ENCODE measurements around the gene SLC26A4. TPM values are rescaled to one million over a fixed set of nuclear protein-coding genes. Genes with fewer than 3 reads are reported as not detected.

SLC26A4 gene
- total RNA-seq, 1 experiment from 2014 or later, result 0.22 TPM

GRCh38 chr7:107686816-107687387 is 26.3 kb downstream of the SLC26A4 start (continued):
- TF ChIP-seq FOXP4 (CRISPR knock-in tag; IDR thresholded peaks at IDR 0.05), result no peak
- no peak for TF ChIP-seq PREB (CRISPR knock-in tag; IDR thresholded peaks at IDR 0.05; ENCODE audit: borderline replicate concordance)
- no peak for TF ChIP-seq ATF3 (CRISPR knock-in tag; conservative IDR thresholded peaks at IDR 0.05)
- TF ChIP-seq NR3C1 (CRISPR knock-in tag; conservative IDR thresholded peaks at IDR 0.05; ENCODE audit: low read depth), result no peak
- TF ChIP-seq AR (CRISPR knock-in tag; IDR thresholded peaks at IDR 0.05), result no peak
- TF ChIP-seq RELA (CRISPR knock-in tag; IDR thresholded peaks at IDR 0.05; ENCODE audit: borderline replicate concordance), result no peak
- TF ChIP-seq SP1 (CRISPR knock-in tag; conservative IDR thresholded peaks at IDR 0.05), result no peak
- TF ChIP-seq ZNF425 (CRISPR knock-in tag; conservative IDR thresholded peaks at IDR 0.05), result no peak
- TF ChIP-seq ZNF121 (CRISPR knock-in tag; IDR thresholded peaks at IDR 0.05), result no peak
- no peak for TF ChIP-seq MYBL2 (CRISPR knock-in tag; IDR thresholded peaks at IDR 0.05)
- TF ChIP-seq MXD4 (CRISPR knock-in tag; IDR thresholded peaks at IDR 0.05; ENCODE audit: borderline replicate concordance), result no peak

- H3K27ac Mint-ChIP-seq, result no peak overlapping the region
- H3K27me3 Mint-ChIP-seq (ENCODE audit: low read depth), result no peaks in the 10 kb centered on the region
- H3K9me3 Mint-ChIP-seq, result no peaks in the 10 kb centered on the region
- no peaks in the 10 kb centered on the region for H3K36me3 Mint-ChIP-seq
- no peak overlapping the region for H3K4me3 Mint-ChIP-seq
- ChIA-PET CTCF (no interaction called here), POLR2A (no interaction called here)
- TF ChIP-seq CDX4 (CRISPR knock-in tag; IDR thresholded peaks at IDR 0.05; ENCODE audit: borderline replicate concordance) (no peak), ZNF423 (CRISPR knock-in tag; IDR thresholded peaks at IDR 0.05) (no peak), USF1 (CRISPR knock-in tag; IDR thresholded peaks at IDR 0.05) (no peak), GRHL2 (CRISPR knock-in tag; IDR thresholded peaks at IDR 0.05; ENCODE audit: insufficient replicate concordance, severe bottlenecking) (no peak), JUN (CRISPR knock-in tag; IDR thresholded peaks at IDR 0.05) (no peak), NFATC4 (CRISPR knock-in tag; IDR thresholded peaks at IDR 0.05) (no peak), FOXP4 (CRISPR knock-in tag; IDR thresholded peaks at IDR 0.05) (no peak), ZNF138 (CRISPR knock-in tag; conservative IDR thresholded peaks at IDR 0.05) (no peak), ZNF317 (CRISPR knock-in tag; IDR thresholded peaks at IDR 0.05; ENCODE audit: borderline replicate concordance, low read depth) (no peak), CBFB (CRISPR knock-in tag; IDR thresholded peaks at IDR 0.05; ENCODE audit: low read depth) (no peak), GTF2I (CRISPR knock-in tag; conservative IDR thresholded peaks at IDR 0.05) (no peak)
- DNase-seq (ENCODE audit: low spot score) (no peak), ATAC-seq (no peak)
- peaks cover 26% of the 10 kb centered on the region for H3K4me1 Mint-ChIP-seq
These were observed 27.0 kb downstream of the SLC26A4 start for GRCh38 chr7:107687656-107688055.

Measured in WTC11 (cell line).